ENCODE measurements around the gene ZNF329.

ZNF329 gene

DNA sequence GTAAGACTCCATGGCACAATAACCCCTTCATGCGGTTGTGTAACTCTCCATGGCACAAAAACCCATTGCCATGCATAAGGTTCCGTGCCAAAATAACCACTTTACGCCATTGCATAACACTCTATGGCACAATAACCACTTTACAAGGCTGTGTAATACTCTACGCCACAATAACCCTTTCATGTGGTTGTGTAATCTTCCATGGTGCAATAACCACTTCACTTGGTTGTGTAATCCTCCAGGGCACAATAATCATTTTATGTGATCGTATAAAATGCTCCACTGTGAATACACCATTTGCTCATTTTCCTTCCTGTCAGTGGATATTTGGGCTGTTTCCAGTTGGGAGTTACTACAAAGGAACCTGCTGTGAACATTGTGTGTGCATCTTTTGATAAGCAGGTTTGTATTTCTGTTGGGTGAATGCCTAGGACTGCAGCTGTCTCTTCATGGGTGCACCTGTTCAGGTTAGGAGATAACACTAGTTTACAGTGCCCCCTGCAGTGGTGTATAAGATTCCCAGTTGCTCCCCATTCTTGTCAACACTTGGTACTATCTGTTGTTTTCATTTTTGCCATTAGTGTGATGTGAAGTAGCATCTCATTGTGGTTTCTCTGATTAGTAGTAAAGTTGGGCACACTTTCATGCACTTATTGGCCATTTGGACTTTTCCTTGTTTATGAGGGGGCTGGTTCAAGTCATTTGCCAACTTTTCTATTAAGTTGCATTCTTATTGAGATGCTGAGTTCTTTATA, 31.4 kb downstream of the ZNF329 start:
- TF ChIP-seq CTCF (IDR thresholded peaks at IDR 0.05; ENCODE audit: low read depth, low read length, missing control alignments): no peak
- no peak for DNase-seq (ENCODE audit: extremely low read depth, low read depth)
- H3K4me3 ChIP-seq (replicated peaks; ENCODE audit: low read depth, low read length): no peak overlapping the region

GRCh38 chr19:58117841-58118575, 32.6 kb downstream of the ZNF329 start:
- no peak for DNase-seq (ENCODE audit: extremely low read depth, low read depth)
- no peak for TF ChIP-seq CTCF (IDR thresholded peaks at IDR 0.05; ENCODE audit: low read depth, low read length, missing control alignments)
- no peak overlapping the region for H3K4me3 ChIP-seq (replicated peaks; ENCODE audit: low read depth, low read length)

DNA sequence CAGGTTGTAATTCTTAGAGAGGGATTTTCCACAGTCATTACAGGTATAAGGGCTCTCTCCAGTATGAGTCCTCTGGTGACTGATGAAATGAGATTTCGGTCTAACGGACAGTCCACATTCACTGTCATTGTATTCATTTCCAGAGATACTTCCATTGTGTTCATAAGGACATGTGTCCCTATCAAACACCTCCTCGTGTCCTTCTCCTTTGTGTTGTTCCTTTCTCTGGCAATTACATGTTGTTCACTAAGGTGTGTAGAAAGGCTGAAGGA, 42.1 kb downstream of the ZNF329 start:
- TF ChIP-seq CTCF (IDR thresholded peaks at IDR 0.05; ENCODE audit: low read depth, low read length, missing control alignments): no peak
- no peak for DNase-seq (ENCODE audit: extremely low read depth, low read depth)
- no peak overlapping the region for H3K4me3 ChIP-seq (replicated peaks; ENCODE audit: low read depth, low read length)

DNA sequence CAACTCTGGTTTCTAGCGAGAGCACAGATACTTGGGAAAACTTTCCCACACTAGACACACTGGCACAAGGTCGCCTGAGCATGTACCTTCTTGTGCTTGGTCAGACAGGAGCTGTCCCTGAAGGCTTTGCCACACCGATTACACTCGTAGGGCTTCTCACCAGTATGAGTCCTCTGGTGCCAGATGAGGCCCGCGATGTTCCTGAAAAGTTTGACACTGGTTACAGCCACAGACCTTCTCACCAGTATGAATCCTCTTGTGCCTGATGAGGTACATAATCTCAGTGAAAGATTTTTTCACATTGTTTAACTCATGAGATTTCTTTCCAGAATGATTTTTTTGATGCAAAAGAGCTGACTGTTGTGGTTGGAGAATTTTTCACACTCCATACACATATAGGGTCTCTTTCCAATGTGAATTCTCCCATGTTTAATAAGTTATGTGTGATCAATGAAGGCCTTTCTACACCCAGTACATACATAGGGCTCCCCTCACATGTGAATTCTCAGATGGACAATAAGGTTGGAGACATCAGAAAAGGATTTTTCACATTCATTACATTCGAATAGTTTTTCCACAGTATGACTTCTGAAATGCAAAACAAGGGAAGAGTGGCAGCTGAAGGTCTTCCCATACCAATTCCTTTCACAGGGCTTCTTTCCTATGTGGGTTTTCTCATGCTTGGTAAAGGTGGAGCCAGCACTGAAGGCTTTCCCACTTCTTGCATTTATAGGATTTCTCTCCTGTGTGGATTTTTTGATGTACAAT, 42.6 kb downstream of the ZNF329 start:
- no peak overlapping the region for H3K4me3 ChIP-seq (replicated peaks; ENCODE audit: low read depth, low read length)
- TF ChIP-seq CTCF (IDR thresholded peaks at IDR 0.05; ENCODE audit: low read depth, low read length, missing control alignments): no peak
- DNase-seq (ENCODE audit: extremely low read depth, low read depth): no peak

DNA sequence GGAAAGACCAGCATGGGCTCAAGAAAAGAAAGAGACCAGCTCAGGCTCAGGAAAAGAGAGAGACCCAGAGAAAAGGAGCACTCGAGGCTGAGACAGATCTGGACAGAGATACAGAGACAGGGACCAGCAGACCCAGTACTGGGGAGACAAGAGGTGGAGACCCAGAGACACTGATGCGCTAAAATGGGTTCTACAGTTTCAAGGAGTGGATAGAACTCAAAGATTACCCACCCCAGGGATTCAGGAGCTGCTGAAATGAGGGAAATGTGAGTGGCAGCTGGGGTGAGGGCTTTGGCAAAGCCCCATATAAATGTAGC, 51.9 kb downstream of the ZNF329 start:
- no peak for DNase-seq (ENCODE audit: extremely low read depth, low read depth)
- TF ChIP-seq CTCF (IDR thresholded peaks at IDR 0.05; ENCODE audit: low read depth, low read length, missing control alignments): no peak
- peak overlapping the region; percentile 52 for H3K4me3 ChIP-seq (replicated peaks; ENCODE audit: low read depth, low read length)

GRCh38 chr19:58097781-58098681, 52.6 kb downstream of the ZNF329 start, which contains the start of gene ZSCAN18:
Gene ZSCAN18 (minus strand): TSS chr19:58098231. CDS start chr19:58090267, 7,964 bp downstream.
- TF ChIP-seq CTCF (IDR thresholded peaks at IDR 0.05; ENCODE audit: low read depth, low read length, missing control alignments): no peak
- peak within 1 kb of the TSS; percentile 52 for H3K4me3 ChIP-seq (replicated peaks; ENCODE audit: low read depth, low read length)
- peak; percentile 40 for DNase-seq (ENCODE audit: extremely low read depth, low read depth)
